Stimulated activated CD4-positive, alpha-beta T cell treated with anti-CD3 and anti-CD28 coated beads, Interleukin-1b, Interleukin-23, amount 100 ng/mL, for 1 hour (primary cell): ENCODE results near the gene IRF1.
A peak's percentile ranks its signal among the peaks of the same experiment; 100 is the strongest.

Experiments used
- DNase-seq, 2 donors: peaks; one replicate each; pipeline ENCODE4 v3.0.0-alpha.2; 2020; ENCODE audit warnings: low read depth in 2 of 2

The IRF1 gene

GRCh38 chr5:132474881-132475496 is 15.6 kb downstream of the IRF1 start:
- DNase-seq, result no peak

- no peak for DNase-seq
Observed at GRCh38 chr5:132474131-132474723, 16.3 kb downstream of the IRF1 start.

GRCh38 chr5:132473668-132474067 is 16.9 kb downstream of the IRF1 start:
- DNase-seq, result no peak

- DNase-seq, result peak in 1 of 2 donors; percentile 60
Observed at GRCh38 chr5:132473019-132473531, 17.5 kb downstream of the IRF1 start.

- DNase-seq, result no peak
Observed at GRCh38 chr5:132472431-132472830, 18.1 kb downstream of the IRF1 start.

GRCh38 chr5:132471944-132472343 is 18.6 kb downstream of the IRF1 start:
- no peak for DNase-seq

GRCh38 chr5:132471151-132471907 is 19.2 kb downstream of the IRF1 start:
- DNase-seq, result no peak

GRCh38 chr5:132470596-132470995 is 20.0 kb downstream of the IRF1 start:
- DNase-seq, result no peak

- DNase-seq, result no peak
Observed at GRCh38 chr5:132470010-132470392, 20.6 kb downstream of the IRF1 start.

GRCh38 chr5:132469380-132470009 is 21.1 kb downstream of the IRF1 start:
- DNase-seq, result no peak

- no peak for DNase-seq
Observed at GRCh38 chr5:132468656-132469379, 21.8 kb downstream of the IRF1 start.

- DNase-seq, result no peak
Observed at GRCh38 chr5:132467287-132467984, 23.1 kb downstream of the IRF1 start.

- no peak for DNase-seq
Observed at GRCh38 chr5:132466433-132467286, 23.9 kb downstream of the IRF1 start.

- no peak for DNase-seq
Observed at GRCh38 chr5:132465059-132465707, 25.4 kb downstream of the IRF1 start.

- no peak for DNase-seq
Observed at GRCh38 chr5:132464156-132464939, 26.2 kb downstream of the IRF1 start.

- no peak for DNase-seq
Observed at GRCh38 chr5:132463811-132464155, 26.8 kb downstream of the IRF1 start.

- no peak for DNase-seq
Observed at GRCh38 chr5:132462856-132463745, 27.5 kb downstream of the IRF1 start.

GRCh38 chr5:132462333-132462732 is 28.2 kb downstream of the IRF1 start:
- no peak for DNase-seq
